Measurements from ENCODE around the gene NMRK1. TPM values are rescaled to one million over a fixed set of nuclear protein-coding genes. Genes with fewer than 3 reads are reported as not detected.

Gene NMRK1
- polyA plus RNA-seq, 1 experiment = 14.4 TPM

DNA sequence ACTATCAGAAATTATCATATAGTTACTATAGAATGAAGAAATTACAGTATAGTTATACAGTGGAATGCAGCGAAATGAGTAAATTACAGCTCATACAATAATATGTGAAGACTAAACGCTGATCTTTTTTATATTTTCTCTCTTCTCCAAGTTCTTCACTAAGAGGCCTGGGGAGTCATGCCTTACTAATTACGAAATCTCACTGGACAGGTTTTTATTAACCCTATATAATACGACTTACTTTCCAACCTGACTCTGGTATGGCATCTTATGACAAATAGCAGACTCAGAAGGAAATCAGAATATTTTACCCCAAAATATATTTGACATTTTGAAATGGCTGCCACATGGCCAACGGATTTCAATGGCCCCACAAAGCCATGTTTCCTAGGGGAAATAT lies 68.9 kb downstream of the NMRK1 start:
- ChIA-PET CTCF (interaction anchor here (0.8 to 1.1 kb wide), 3 partner anchors 8 to 244 kb away, joined by 3 to 5 read pairs (median 3); no protein-coding TSS in a partner anchor), POLR2A (no interaction called here)
- Histone ChIP-seq H3K27me3 (ENCODE audit: control insufficient read depth, insufficient read depth, low read length) (no peaks in the 10 kb centered on the region), H3K4me3 (ENCODE audit: low read depth, low read length) (no peak overlapping the region), H3K9me3 (ENCODE audit: control insufficient read depth, insufficient read depth, low read length) (no peaks in the 10 kb centered on the region), H3K27ac (ENCODE audit: low read depth, low read length) (no peak overlapping the region)
- no peak for DNase-seq (ENCODE audit: low read depth, low spot score)
- TF ChIP-seq, protein P1, sequence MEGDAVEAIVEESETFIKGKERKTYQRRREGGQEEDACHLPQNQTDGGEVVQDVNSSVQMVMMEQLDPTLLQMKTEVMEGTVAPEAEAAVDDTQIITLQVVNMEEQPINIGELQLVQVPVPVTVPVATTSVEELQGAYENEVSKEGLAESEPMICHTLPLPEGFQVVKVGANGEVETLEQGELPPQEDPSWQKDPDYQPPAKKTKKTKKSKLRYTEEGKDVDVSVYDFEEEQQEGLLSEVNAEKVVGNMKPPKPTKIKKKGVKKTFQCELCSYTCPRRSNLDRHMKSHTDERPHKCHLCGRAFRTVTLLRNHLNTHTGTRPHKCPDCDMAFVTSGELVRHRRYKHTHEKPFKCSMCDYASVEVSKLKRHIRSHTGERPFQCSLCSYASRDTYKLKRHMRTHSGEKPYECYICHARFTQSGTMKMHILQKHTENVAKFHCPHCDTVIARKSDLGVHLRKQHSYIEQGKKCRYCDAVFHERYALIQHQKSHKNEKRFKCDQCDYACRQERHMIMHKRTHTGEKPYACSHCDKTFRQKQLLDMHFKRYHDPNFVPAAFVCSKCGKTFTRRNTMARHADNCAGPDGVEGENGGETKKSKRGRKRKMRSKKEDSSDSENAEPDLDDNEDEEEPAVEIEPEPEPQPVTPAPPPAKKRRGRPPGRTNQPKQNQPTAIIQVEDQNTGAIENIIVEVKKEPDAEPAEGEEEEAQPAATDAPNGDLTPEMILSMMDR (IDR thresholded peaks at IDR 0.05; ENCODE audit: low read depth, low read length) = no peak

DNA sequence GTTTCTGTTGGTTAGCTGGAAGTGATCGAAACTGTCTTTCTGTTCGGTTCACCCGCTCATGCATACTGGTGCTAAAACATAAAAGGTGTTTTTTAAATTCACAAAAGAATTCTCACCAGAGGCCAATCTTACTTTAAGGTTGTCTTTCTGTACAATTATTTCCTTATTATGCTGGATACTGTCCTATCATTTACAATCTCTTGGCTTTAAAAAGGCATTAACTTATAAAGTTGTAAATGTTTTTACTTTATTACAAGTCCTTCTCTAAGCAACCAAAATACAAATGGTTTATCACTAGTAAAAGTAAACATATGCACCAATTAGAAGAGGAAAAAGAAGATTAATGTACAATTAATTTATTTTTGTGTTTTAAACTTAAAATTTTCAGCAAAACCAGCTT lies 70.6 kb downstream of the NMRK1 start:
- no peaks in the 10 kb centered on the region for H3K27me3 ChIP-seq (ENCODE audit: control insufficient read depth, insufficient read depth, low read length)
- DNase-seq (ENCODE audit: low read depth, low spot score) = no peak
- POLR2A ChIA-PET = no interaction called here
- TF ChIP-seq, protein P1 (IDR thresholded peaks at IDR 0.05; ENCODE audit: low read depth, low read length) = no peak
- H3K4me3 ChIP-seq (ENCODE audit: low read depth, low read length) = no peak overlapping the region
- CTCF ChIA-PET = interaction anchor here (0.7 to 1.4 kb wide), 4 partner anchors 9 to 243 kb away, joined by 3 to 4 read pairs (median 3); no protein-coding TSS in a partner anchor
- no peaks in the 10 kb centered on the region for H3K9me3 ChIP-seq (ENCODE audit: control insufficient read depth, insufficient read depth, low read length)
- H3K27ac ChIP-seq (ENCODE audit: low read depth, low read length) = no peak overlapping the region

DNA sequence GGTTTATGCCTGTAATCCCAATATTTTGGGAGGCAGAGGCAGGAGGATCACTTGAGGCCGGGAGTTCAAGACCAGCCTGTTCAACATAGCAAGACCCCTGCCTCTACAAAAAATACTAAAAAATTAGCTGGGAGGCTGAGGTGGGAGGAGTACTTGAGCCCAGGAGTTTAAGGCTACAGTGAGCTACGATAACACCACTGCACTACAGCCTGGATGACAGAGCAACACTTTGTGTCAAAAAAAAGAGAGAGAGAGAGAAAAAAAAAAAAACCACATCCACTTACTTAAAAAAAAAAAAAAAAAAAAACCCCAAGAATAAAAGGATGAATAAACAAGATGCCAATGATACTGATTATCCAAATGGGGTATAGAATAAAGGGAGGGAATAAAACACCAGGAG lies 74.2 kb downstream of the NMRK1 start:
- H3K9me3 ChIP-seq (ENCODE audit: control insufficient read depth, insufficient read depth, low read length) = no peaks in the 10 kb centered on the region
- TF ChIP-seq, protein P1 (IDR thresholded peaks at IDR 0.05; ENCODE audit: low read depth, low read length) = no peak
- no peak overlapping the region for H3K27ac ChIP-seq (ENCODE audit: low read depth, low read length)
- ChIA-PET CTCF (interaction anchor here (0.7 to 4.3 kb wide), 6 partner anchors 11 to 240 kb away, joined by 4 to 29 read pairs (median 6); partner anchors contain the start of gene CARNMT1), POLR2A (interaction anchor here (0.7 kb wide), 1 partner anchor 103 kb away, joined by 4 read pairs; no protein-coding TSS in a partner anchor)
- no peak overlapping the region for H3K4me3 ChIP-seq (ENCODE audit: low read depth, low read length)
- no peak for DNase-seq (ENCODE audit: low read depth, low spot score)
- no peaks in the 10 kb centered on the region for H3K27me3 ChIP-seq (ENCODE audit: control insufficient read depth, insufficient read depth, low read length)

Small RNA genes lying within 50 kb of the gene (small RNA-seq; reads per million reads assigned to genes)
- not detected for gene RF02271 (ENCODE audit: insufficient read length, low read depth)

Other genes with a start within 250 kb of the NMRK1 start
- gene TRPM6, start 200.2 kb downstream of the NMRK1 start, polyA plus RNA-seq (2011; rRNA removed) = 0.01 TPM in 2 replicates
- gene C9orf40, start 135.2 kb downstream of the NMRK1 start, polyA plus RNA-seq (2011; rRNA removed) = 1.3 and 2.3 TPM in 2 replicates
- gene CARNMT1, start 59.9 kb downstream of the NMRK1 start, polyA plus RNA-seq (2011; rRNA removed) = 7.9 and 9.1 TPM in 2 replicates
- gene OSTF1, start 359 bp upstream of the NMRK1 start, polyA plus RNA-seq (2011; rRNA removed) = 19.5 and 22.7 TPM in 2 replicates